Panc1 (cell line): ENCODE results near the gene SMAD1. TPM values are rescaled to one million over a fixed set of nuclear protein-coding genes. Genes with fewer than 3 reads are reported as not detected.

Experiments
- ATAC-seq: fragments of 200-7000 bp; cut with Tn5 transposase; 2 replicates; pipeline ENCODE4 v1.9.1; 2020; ENCODE audit warnings: mild to moderate bottlenecking, moderate library complexity
- BruUV-seq: library from RNA; stranded (reverse); fragments of 400-500 nt; replicated peaks from 2 replicates; lab custom pipeline; 2021; lab: Mats Ljungman, UMichigan
- CTCF ChIA-PET: fragments of 300-600 bp; sonication (Branson Sonifier 250); formaldehyde crosslinking; loops from one replicate; lab custom pipeline; 2022; ENCODE audit warnings: antibody characterized with exemption; lab: Charles Lee
- POLR2A ChIA-PET: fragments of 300-600 bp; sonication (Branson Sonifier 250); formaldehyde crosslinking; loops from one replicate; lab custom pipeline; 2022; ENCODE audit warnings: antibody characterized with exemption; lab: Charles Lee
- DNase-seq: peaks from one replicate; pipeline ENCODE4 v3.0.0-alpha.2; 2010; ENCODE audit warnings: low read depth, low spot score
- H3K27ac ChIP-seq: 2 replicates; pipeline ENCODE4 v1.5.1; 2011; ENCODE audit warnings: mild to moderate bottlenecking, low read length, inconsistent platforms
- H3K27me3 ChIP-seq: fragments of 200-500 bp; sonication (Bioruptor generic); 2 replicates; pipeline ENCODE4 v1.6.0; 2014; ENCODE audit warnings: low read length, inconsistent platforms; ENCODE audit not compliant: control insufficient read depth, insufficient read depth
- H3K36me3 ChIP-seq: fragments of 200-500 bp; sonication (Bioruptor generic); 2 replicates; pipeline ENCODE4 v1.5.1; 2014; ENCODE audit warnings: inconsistent platforms, mild to moderate bottlenecking, low read length, moderate library complexity; ENCODE audit not compliant: control insufficient read depth, insufficient read depth
- H3K4me1 ChIP-seq: 2 replicates; pipeline ENCODE4 v1.5.1; 2011; ENCODE audit warnings: inconsistent platforms, mild to moderate bottlenecking, low read length, moderate library complexity; ENCODE audit not compliant: control insufficient read depth, insufficient read depth
- H3K4me3 ChIP-seq, 2 experiments: 2 replicates each; pipeline ENCODE4 v1.5.1; 2011 to 2012; ENCODE audit warnings: low read depth in 2 of 2, low read length in 2 of 2, mild to moderate bottlenecking in 2 of 2, inconsistent platforms in 1 of 2, moderate library complexity in 1 of 2
- H3K9me3 ChIP-seq: fragments of 200-500 bp; sonication (Bioruptor generic); 2 replicates; pipeline ENCODE4 v1.5.1; 2014; ENCODE audit warnings: low read depth, mild to moderate bottlenecking, inconsistent platforms, low read length, moderate library complexity; ENCODE audit not compliant: control insufficient read depth, insufficient read depth
- CTCF ChIP-seq: fragments of 450-650 bp; IDR thresholded peaks from 2 replicates; pipeline ENCODE4 v1.5.1; 2017; ENCODE audit warnings: mild to moderate bottlenecking
- POLR2AphosphoS5 ChIP-seq: IDR thresholded peaks from 2 replicates; pipeline ENCODE4 v1.6.1; 2012; ENCODE audit warnings: mild to moderate bottlenecking, low read depth, low read length, moderate library complexity
- REST ChIP-seq, 2 experiments: IDR thresholded peaks; 2 replicates each; pipeline ENCODE4 v1.6.1; 2011 to 2012; ENCODE audit warnings: low read depth in 2 of 2, control low read depth in 1 of 2, low read length in 1 of 2, mild to moderate bottlenecking in 1 of 2, moderate library complexity in 1 of 2; ENCODE audit not compliant: insufficient read depth in 1 of 2
- SIN3A ChIP-seq: IDR thresholded peaks from 2 replicates; pipeline ENCODE4 v1.6.1; 2012; ENCODE audit warnings: low read depth, mild to moderate bottlenecking, low read length, moderate library complexity, borderline replicate concordance; ENCODE audit not compliant: insufficient read depth
- TCF7L2 ChIP-seq: IDR thresholded peaks from 2 replicates; pipeline ENCODE4 v1.6.1; 2011; ENCODE audit warnings: mild to moderate bottlenecking, low read depth, low read length, inconsistent platforms
- in situ Hi-C: cut with HindIII; loops from 2 replicates; pipeline ENCODE4 v1.10.0; 2016; ENCODE audit warnings: low sequenced_read_pairs, low pct_unique_long_range_greater_than_20kb
- intact Hi-C: fragments of 100-400 bp; cut with micrococcal nuclease; formaldehyde crosslinking; loops from one replicate; pipeline ENCODE4 v1.10.0; 2022; ENCODE audit not compliant: unreplicated experiment
- total RNA-seq: library from RNA; stranded (reverse); gene quantifications from one replicate; pipeline ENCODE4 v1.2.1, GENCODE V29; 2021; ENCODE audit not compliant: unreplicated experiment

Gene SMAD1
- total RNA-seq, 1 experiment from 2014 or later = 24.1 TPM

- DNase-seq = no peak
- POLR2A ChIA-PET = no interaction called here
- BruUV-seq = TSS peak; percentile 8
- TF ChIP-seq TCF7L2 (no peak), POLR2AphosphoS5 (no peak), SIN3A (no peak), CTCF (no peak), REST (IDR thresholded peaks at IDR 0.05; ENCODE audit: insufficient read depth in 1 of 2, low read depth in 2 of 2, low read length in 1 of 2) (no peak)
- H3K4me1 ChIP-seq = peaks cover 6% of the 10 kb centered on the region
- no peaks in the 10 kb centered on the region for H3K27me3 ChIP-seq
- CTCF ChIA-PET = no interaction called here
- intact Hi-C loops (no loop called here), in situ Hi-C loops (no loop called here)
- H3K36me3 ChIP-seq = no peaks in the 10 kb centered on the region
- H3K4me3 ChIP-seq = no peak overlapping the region
- no peak overlapping the region for H3K27ac ChIP-seq
- no peaks in the 10 kb centered on the region for H3K9me3 ChIP-seq
- no peak for ATAC-seq
Measured at GRCh38 chr4:145490361-145490760, 8.7 kb downstream of the SMAD1 start.

- DNase-seq (no peak), ATAC-seq (no peak)
- Histone ChIP-seq H3K4me1 (peaks cover 6% of the 10 kb centered on the region), H3K4me3 (no peak overlapping the region), H3K9me3 (no peaks in the 10 kb centered on the region), H3K27me3 (no peaks in the 10 kb centered on the region), H3K36me3 (no peaks in the 10 kb centered on the region), H3K27ac (no peak overlapping the region)
- ChIA-PET CTCF (no interaction called here), POLR2A (no interaction called here)
- in situ Hi-C loops = no loop called here
- no peak for TF ChIP-seq REST (IDR thresholded peaks at IDR 0.05; ENCODE audit: insufficient read depth in 1 of 2, low read depth in 2 of 2, low read length in 1 of 2)
- TF ChIP-seq CTCF = no peak
- TF ChIP-seq SIN3A = no peak
- no peak for TF ChIP-seq POLR2AphosphoS5
- intact Hi-C loops = no loop called here
- BruUV-seq = no TSS peak
Measured at GRCh38 chr4:145490796-145491195, 9.1 kb downstream of the SMAD1 start.
